Activated CD4-positive, alpha-beta T cell treated with anti-CD3 and anti-CD28 coated beads, Interleukin-2, Interleukin-6, amounts not matched to agents 100 ng/mL and 50 ng/mL, durations not matched to agents 16 hours and 8 hours (primary cell): ENCODE measurements around the gene IMPA2.
"Not testable (repeated sequence)": the region's sequence is repeated elsewhere in the genome, so short reads cannot be mapped to it uniquely, and the experiment has no call there.

ENCODE experiments used
- DNase-seq: peaks from one replicate; pipeline ENCODE4 v3.0.0-alpha.2; 2020

IMPA2 gene

DNA sequence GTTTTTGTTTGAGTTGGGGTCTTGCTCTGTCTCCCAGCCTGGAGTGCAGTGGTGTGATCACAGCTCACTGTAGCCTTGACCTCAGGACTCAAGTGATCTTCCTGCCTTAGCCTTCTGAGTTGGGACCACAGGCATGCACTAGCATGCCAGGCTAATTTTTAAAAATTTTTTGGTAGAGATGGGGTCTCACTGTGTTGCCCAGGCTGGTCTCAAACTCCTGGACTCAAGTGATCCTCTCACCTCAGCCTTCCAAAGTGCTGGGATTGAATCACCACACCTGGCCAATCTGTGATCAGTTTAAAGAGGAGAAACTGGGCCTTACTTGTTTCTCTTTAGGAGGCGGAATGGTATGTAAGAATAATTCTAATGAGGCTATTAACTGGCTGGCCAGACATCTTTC lies 49.9 kb downstream of the IMPA2 start:
- DNase-seq: no peak

DNA sequence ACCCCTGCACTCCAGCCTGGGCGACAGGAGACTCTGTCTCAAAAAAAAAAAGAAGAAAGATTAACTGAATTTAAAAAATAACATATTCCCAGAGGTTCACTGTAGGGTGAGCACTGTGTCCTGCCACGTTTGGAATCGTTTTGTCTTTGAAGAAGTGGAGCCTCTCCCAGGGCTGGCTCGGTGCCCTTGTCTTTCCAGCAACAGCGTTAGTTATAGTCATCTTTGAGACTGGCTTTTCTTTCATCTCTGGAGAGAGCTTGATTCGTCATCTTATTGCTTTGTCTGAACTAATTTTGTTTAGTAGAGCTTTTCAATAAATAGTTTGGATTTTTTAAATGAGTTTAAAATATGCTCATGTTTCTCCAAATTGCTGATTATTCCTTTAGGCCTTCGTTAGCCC lies 50.5 kb downstream of the IMPA2 start:
- DNase-seq: no peak

DNA sequence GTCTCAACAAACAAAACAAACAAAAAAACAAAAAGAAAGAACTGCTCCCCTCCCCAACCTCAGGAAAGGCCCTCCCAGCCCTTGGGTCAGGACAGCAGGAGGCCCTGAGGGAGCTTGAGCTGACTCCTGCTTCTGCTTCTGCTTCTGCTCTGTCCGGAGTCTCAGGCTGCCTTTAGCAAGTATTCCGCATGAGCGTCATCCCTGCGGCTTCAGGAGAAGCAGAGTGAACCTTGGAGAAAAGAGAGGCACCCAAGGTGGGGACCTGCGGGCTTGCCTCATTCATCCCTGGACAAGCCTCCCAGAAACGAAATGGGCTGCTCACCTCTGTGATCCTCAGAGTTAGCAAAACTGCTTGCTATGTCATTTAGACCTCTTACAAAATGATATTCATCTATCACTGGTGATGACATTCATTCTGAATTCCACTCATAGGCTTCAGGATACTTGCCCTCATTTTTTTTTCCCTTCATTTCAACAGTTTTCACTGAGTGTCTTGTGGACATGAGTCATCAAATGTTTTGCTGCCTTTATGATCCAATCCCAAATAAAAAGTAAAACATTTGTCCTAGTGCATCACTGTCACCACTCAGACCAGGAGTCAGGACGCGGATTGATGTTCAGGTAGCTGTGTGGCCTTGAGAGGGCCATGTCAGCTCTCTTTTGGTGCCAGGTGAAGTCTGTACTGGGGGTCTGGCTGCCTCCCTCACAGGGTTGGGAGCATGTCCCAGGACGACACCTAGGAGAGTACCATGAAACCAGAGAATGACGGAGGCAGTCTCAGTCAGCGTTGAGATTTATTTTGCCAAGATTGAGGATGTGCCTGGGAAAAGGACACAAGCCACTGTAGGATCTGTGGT lies 51.7 kb downstream of the IMPA2 start:
- DNase-seq: no peak

DNA sequence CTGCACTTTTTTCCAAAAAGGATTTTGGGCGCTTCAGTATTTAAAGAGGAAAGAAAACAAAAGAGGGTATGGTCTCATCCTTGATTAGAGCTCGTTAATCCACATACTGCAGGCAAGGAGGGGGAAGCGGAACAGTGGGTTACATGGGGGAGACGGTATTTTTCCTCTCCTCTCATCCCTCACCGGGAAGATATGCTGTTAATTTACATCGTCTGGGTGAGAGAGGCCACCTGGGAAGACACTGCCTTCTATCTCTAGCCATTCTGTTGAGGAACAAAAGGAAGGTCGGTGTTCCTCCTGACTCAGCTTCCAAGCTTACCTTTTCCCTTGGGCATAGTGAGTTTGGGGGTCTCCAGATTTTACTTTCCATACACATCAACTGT lies 52.3 kb downstream of the IMPA2 start:
- DNase-seq: no peak

DNA sequence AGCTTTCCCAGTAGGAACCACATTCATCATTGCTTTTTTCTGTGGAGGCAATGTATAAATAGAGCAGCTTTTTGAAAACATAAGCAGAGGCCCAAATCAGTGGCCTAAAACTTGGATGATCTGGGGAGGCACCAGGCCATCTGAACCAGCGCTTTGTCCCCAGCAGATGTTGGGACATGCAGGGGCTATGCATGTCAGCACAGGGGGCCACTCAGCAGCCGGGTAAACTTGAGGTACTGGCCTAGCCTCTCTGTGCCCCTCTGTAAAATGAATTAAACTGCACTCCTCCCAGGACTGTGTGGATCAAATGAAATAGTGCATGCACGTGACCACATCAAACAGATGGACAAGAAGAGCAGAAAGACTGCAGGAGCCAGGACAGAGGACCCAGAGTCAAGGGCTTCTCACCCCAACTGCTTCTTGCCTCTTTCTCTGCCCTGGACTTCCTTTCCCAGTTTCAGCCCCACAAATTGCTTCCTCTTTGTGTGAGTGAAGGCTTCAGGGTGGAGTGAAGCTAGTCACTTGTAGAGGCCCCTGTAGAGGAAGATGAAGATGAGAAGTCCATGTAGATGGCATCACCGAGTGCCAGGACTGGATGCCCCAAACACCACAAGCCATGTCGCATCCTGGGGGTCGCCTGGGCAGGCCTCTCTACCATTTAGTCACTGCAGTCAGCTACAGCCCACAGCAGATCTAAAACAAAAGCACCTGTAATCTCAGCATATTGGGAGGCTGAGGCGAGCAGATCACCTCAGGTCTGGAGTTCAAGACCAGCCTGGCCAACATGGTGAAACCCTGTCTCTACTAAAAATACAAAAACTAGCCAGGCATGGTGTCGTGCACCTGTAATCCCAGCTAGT lies 53.2 kb downstream of the IMPA2 start:
- no peak for DNase-seq

DNA sequence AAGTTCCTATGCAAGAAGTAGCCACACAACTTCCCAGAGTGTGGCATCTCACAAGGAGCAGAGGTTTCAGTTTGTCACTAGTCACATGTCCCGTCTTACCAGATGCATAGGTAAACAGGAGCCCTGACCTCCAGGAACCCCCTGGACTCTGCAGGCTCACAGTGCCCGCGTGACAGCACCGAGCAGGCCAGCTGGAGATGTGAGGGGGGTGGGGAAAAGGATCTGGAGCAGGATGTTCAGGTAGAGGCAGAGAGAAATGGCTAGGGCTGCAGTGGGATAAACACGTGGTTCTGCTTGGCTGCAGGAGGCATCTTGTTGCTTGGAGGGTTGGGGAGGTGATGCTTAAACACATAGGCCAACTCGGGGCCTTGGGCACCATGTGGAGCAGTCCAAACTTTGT lies 54.2 kb downstream of the IMPA2 start:
- no peak for DNase-seq

DNA sequence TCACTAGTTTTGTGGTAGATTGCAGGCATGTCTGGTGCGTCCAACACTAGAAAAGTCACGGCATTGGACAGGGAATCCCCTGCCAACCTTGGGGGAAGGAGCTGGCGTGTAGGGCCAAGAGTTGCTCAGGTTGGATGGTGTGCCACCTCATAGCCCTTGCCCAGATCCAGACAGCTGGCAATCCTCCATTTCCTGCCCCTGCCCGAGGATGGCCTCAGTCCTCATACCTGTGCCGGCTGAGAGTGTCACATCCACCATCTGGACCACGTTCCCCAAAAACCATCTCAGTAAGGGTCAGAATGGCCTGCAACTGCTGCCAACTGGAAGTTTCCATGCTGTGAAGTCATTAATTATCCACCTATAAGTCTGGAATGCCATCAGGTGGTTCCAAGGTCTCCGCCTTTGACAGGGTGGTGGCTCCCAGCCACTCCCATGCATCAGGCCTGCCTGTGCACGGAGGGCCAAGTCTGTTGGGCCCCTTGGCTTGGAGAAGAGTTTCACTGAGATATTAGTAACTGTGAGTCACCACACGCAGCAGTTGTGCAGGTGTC lies 55.0 kb downstream of the IMPA2 start:
- no peak for DNase-seq

DNA sequence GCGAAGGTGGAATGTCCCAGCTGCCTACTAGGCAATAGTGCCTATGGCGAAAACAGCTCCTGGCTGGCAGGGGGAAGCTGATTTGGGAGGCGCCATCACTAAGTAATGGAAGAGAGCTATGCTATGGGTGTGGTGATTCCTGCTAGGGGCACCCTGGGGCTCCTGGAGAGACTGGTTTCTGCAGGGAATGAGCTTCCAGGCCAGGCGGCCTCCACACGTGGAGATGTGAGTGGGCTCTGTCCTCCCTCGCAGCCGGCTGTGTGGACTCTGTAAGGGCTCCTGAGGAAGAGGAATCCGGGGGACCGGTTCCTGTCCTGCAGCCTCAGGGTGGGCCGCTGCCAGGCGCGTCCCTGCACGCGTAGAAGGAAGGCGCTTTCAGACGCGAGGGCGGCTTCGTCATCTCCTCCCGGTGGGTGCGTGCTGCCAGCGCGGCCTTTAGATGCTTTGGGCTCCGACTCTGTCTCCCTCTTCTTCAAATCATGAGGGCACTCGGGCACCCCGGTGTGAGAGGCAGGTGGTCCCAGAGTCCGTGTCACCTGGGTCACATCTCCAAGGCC lies 56.9 kb downstream of the IMPA2 start:
- no peak for DNase-seq

DNA sequence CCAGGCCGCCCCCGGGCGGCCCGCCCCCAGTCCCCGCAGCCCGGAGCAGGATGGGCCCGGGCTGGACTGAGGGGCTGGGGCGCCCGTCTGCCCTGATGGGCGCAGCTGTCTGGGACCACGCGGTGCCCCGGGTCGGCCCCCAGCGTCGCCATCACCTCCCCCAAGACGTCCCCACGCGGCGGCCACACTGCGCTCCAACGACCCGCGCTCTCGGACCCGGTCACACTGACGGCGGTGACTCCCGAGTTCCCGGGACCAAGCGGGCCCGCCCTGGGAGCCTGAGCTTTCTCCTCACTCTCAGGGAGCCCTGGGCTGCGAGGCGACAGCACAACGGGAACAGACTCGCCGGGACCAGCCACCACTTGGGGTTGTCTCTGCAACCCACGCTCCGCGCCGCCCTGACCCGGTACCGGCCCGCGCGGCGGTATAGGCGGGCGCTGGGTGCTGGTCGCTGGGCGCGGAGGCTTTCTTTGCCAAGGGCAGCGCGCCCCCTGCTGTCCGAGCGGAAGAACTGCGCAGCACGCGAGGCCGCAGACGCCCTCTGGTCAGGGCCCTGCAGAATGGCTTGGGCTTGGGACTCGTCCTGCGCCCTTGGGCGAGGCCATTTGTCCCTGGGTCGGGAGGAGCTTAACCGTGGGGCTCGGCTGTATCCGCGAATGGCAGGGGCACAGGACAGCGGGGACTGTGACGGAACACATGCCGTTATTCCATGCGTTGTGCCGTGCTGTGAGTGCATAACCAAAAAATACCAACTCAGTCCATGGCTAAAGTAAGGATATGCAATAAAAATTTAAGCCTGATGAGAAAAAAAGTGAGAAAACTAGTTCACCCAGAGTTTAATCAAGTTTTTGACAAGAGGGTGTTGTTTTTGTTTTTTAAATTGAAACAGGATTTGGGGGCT lies 57.6 kb downstream of the IMPA2 start:
- DNase-seq: peak; percentile 84

DNA sequence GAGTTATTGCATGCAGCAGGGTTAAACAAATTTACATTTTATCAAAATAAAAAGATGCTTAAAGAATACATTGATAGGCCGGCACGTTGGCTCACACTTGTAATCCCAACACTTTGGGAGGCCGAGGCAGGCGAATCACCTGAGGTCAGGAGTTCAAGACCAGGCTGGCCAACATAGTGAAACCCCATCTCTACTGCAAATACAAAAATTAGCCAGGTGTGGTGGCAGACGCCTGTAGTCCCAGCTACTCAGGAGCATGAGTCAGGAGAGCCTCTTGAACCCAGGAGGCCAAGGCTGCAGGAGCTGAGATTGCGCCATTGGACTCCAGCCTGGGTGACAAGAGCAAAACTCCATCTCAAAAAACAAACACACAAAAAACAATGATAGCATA lies 58.2 kb downstream of the IMPA2 start:
- DNase-seq: not testable (repeated sequence)

DNA sequence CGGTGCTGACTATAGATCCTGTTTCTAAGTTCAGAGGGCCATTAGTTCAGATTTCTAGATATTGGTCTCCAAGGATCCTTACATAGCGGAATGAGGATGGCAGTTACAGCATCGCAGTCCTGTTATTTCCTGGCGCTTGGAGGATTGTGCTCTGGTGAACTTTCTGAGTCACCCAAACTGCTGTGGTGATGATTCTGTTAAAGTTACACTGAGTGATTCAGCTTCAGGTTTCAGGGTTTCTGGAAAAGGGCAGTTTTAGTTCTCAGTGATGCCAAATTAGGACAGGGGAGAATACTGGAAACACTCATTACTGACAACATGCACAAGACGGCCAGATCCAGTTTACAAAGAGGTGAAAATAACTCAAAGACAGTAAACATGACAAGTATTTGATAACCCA lies 60.3 kb downstream of the IMPA2 start:
- peak; percentile 73 for DNase-seq

DNA sequence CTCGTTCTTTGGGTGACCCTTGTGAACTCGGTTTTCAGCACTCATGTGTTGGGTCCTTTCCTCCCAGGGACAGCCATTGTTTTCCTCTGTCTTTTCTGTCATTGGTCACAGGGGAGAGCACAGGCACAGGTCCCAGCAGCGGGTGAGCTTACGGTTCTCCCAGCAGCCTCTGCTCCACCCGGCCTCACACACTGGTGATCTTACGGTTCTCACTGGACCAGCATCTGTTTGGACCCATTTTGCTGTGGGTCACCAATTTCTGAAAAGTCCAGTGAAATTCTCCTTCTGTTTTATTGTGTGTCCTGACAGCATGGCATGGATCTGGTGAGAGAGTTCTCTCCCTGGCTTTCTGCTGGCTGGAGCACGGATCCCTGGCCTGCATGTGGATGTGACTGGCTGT lies 62.5 kb downstream of the IMPA2 start:
- no peak for DNase-seq

DNA sequence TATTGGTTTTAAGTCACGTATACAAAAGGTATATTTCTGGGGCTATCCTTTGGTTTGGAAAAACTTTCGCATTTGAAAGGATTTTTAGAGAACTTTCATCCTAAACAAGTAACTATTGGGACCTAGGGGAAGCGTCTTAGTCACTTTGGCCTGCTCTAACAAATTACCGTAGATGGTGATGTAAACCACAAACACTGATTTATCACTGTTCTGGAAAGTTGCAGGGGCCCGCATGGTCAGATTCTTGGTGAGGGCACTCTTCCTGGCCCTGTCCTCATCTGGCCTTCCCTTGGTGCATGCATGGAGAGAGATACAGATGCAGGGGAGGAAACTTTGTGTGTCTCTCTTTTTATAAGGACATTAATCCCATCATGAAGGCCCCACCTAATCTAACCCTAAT lies 63.3 kb downstream of the IMPA2 start:
- DNase-seq: no peak

DNA sequence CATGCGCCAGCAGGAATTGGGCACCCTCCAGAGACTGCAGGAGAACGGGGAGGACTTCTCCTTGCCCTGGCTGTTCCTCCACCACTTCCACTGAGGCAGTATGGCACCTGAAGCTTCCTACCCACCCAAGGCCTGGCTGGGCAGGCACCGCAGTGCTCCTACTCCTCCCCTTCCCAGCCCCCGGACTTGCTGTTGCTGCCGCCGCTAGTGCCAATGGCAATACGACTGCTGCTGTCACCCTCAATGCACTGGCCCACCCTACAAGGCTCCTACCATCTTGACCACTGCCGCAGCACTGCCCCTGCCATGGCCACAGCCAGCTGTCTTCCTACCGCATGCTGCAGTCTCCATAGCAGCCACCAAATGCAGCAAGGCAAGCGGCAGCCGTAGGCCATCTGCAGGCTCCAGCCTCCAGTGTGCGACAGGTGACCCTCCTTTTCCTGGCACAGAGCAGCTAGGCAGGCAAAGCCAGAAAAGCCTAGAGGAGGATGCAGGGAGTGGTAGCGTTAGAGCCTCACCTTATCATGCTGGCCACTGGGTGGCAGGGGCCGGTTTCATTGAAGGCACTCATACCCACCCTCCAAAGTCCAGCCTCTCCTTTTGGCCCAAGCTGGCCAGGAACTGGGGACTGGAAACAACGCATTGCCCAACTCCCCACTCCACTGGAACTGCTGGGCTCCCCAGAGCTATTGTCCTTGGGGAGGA lies 64.9 kb downstream of the IMPA2 start:
- no peak for DNase-seq

DNA sequence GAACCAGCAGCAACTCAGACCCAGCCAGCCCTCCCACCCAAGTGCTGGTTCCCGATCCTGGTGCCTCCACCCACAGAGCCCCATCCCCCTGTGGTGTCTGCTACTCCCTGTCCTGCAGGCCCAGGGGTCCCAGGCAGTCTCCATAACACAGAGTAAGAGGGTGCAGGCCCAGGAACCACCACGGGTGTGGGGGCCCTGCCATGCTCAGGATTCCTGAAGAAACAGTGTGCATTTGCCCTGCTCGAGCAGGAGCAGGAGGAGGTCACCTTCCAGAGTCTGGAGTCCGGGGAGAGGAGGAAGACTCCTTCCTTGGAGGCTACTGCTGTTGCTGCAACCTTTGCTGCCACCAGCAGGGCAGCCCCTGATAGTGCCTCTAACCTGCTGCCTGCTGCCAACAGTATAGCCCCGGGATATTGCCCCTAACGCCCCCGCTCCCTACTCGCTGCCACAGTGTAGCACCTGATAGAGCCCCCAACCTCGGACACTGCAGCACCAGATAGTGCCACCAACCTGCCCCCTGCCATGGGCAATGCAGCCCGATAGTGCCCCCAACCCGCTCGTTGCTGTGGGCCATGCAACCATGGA lies 65.5 kb downstream of the IMPA2 start:
- DNase-seq: no peak

DNA sequence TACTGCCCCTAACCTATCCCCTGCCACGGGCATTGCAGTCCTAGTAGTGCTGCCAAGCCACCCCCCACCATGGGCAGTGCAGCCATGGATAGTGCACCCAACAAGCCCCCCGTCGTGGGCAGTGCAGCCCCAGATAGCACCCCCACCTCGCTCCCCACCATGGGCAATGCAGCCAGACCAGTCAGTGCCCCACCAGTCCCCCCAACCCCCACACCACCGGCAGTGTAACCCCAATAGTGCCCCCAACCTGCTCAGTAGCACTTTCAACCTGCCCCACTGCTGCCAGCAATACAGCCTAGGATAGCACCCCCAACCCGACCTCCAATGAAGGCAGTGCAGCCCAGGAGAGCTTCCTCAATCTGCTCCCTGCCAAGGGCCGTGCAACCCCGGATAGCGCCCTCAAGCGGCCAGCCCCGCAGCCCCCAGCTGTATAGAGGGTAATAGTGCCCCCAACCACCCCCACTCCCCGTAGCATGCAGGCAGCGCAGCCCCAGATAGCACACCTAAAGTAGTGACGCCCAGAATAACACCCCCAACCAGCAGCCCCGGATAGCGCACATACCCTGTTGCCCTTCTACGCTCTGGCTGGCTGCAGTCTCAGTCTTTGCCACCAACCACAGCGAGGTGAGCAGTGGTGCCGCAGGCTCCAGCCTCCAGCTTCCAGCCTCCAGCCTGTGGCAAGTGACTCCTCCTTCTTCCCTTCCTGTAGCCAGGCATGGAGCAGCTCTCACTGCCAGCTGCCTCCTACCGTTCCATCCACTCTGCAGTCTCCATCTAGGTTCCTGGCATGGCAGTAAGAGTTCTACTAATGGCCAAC lies 66.9 kb downstream of the IMPA2 start:
- DNase-seq: no peak

DNA sequence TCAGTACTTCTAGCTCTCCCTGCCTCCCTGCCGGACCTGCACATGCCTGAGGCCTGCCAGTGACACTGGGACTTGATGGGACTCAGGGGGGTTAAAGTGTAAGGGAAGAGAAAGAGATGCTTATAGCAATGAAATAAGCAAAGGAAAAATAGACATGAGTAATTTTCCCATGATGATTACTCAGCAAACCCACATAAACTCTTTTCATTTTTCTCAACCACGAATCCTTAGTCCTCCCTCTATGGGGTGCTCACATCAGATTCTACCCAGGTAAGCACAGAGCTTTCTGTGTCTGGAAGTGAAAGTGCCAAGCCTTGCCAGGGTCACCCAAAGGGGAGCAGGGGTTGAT lies 67.5 kb downstream of the IMPA2 start:
- DNase-seq: no peak

DNA sequence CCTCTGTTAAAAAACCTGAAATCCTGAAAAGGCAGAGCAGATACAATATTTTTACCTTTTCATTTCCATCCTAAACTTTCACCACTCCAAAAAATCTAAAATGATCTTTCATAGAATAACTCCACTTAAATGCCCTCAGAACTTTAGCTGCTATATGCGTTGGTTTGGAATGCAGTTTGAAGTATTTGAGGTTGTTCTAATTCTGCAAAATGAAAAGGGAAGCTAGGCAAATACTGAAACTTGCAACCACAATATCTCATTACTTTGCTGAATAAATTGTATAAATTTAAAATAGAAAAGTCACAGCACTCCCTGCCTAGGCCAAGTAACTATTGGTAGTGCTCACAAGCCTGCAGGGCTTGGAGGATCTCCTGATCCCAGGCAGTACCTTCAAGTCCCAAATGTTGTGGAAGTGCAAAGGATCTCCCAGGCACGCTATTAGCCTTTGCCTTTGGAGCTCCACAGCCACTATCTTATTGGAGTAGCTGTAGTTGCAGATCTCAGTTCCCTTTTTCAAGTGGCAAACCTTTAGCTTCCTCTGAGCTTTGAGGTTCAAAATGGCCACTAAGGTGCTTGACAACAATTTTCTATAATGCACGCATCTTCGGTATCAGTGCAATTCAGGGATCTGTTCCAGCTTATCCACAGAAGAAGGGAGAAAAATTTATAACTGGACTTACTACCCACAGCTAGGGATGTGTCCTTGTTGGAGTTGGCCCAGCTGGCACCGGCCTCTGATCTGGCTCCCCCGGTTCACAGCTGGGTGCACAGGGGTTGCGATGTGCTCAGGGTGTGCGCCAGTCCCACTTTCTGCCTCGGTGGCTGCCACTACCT lies 68.9 kb downstream of the IMPA2 start:
- no peak for DNase-seq

DNA sequence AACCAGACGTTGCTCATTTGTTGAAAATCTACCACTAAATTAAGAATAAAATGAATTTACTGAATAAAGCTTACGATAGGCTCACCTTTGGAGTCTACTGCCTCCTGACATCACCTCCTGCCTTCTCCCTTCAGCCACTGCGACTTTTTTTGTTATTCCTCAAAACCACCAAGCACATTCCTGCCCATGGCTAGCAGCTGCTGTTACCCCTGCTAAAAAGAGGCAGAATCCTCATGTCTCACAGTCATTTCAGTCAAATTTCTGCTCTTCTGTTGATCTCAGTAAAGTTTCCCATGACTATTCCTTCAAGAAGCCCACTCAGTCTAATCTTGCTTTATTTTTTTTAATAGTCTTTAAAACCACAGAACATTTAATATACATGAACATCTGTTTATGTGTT lies 71.6 kb downstream of the IMPA2 start:
- no peak for DNase-seq

DNA sequence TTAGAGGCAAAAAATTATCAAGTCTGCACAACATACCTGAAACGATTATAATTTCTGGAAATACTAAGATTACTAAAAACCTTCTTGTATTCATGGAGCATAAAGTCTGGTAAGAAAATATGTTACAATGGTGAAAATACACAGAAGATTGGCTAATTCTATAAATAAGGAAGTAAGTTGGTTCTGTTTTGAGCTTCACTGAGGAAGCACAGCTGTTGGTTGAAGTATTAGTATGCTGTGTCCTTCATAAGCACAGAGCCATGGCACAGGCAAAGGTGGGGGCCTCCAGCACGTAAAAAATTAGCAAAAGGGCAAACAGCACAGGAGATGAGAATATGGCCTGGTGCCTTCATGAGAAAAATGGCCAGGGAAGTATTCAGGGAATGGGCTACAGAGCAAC lies 72.0 kb downstream of the IMPA2 start:
- no peak for DNase-seq
